ENCODE data around the gene HACL1.
"Not testable (repeated sequence)": the region's sequence is repeated elsewhere in the genome, so short reads cannot be mapped to it uniquely, and the experiment has no call there.

HACL1 gene

GRCh38 chr3:15557511-15557946 is 43.8 kb downstream of the HACL1 start:
- Histone ChIP-seq H3K4me1 (ENCODE audit: control insufficient read depth, insufficient read depth, low read length) (no peaks in the 10 kb centered on the region), H3K4me3 (ENCODE audit: low read length) (no peak overlapping the region), H3K27ac (ENCODE audit: low read depth, low read length) (no peak overlapping the region), H3K36me3 (ENCODE audit: control insufficient read depth, insufficient read depth, low read length) (peaks cover 2% of the 10 kb centered on the region), H3K9ac (ENCODE audit: low read length) (no peak overlapping the region), H3K27me3 (ENCODE audit: control insufficient read depth, insufficient read depth, low read length) (no peaks in the 10 kb centered on the region)

GRCh38 chr3:15556512-15556911 is 44.9 kb downstream of the HACL1 start:
- Histone ChIP-seq H3K4me3 (ENCODE audit: low read length) (no peak overlapping the region), H3K4me1 (ENCODE audit: control insufficient read depth, insufficient read depth, low read length) (no peaks in the 10 kb centered on the region), H3K9ac (ENCODE audit: low read length) (no peak overlapping the region), H3K36me3 (ENCODE audit: control insufficient read depth, insufficient read depth, low read length) (no peaks in the 10 kb centered on the region), H3K27me3 (ENCODE audit: control insufficient read depth, insufficient read depth, low read length) (no peaks in the 10 kb centered on the region), H3K27ac (ENCODE audit: low read depth, low read length) (no peak overlapping the region)

GRCh38 chr3:15553749-15554148 is 47.6 kb downstream of the HACL1 start:
- H3K4me1 ChIP-seq (ENCODE audit: control insufficient read depth, insufficient read depth, low read length): no peaks in the 10 kb centered on the region
- H3K27ac ChIP-seq (ENCODE audit: low read depth, low read length): no peak overlapping the region
- no peak overlapping the region for H3K9ac ChIP-seq (ENCODE audit: low read length)
- H3K36me3 ChIP-seq (ENCODE audit: control insufficient read depth, insufficient read depth, low read length): no peaks in the 10 kb centered on the region
- H3K4me3 ChIP-seq (ENCODE audit: low read length): no peak overlapping the region
- H3K27me3 ChIP-seq (ENCODE audit: control insufficient read depth, insufficient read depth, low read length): no peaks in the 10 kb centered on the region

- H3K27me3 ChIP-seq (ENCODE audit: control insufficient read depth, insufficient read depth, low read length): no peaks in the 10 kb centered on the region
- H3K27ac ChIP-seq (ENCODE audit: low read depth, low read length): no peak overlapping the region
- H3K36me3 ChIP-seq (ENCODE audit: control insufficient read depth, insufficient read depth, low read length): no peaks in the 10 kb centered on the region
- H3K4me1 ChIP-seq (ENCODE audit: control insufficient read depth, insufficient read depth, low read length): no peaks in the 10 kb centered on the region
- H3K9ac ChIP-seq (ENCODE audit: low read length): no peak overlapping the region
- H3K4me3 ChIP-seq (ENCODE audit: low read length): no peak overlapping the region
Observed at GRCh38 chr3:15551902-15552301, 49.5 kb downstream of the HACL1 start.

GRCh38 chr3:15549846-15550245 is 51.5 kb downstream of the HACL1 start:
- Histone ChIP-seq H3K27me3 (ENCODE audit: control insufficient read depth, insufficient read depth, low read length) (no peaks in the 10 kb centered on the region), H3K4me1 (ENCODE audit: control insufficient read depth, insufficient read depth, low read length) (no peaks in the 10 kb centered on the region), H3K4me3 (ENCODE audit: low read length) (no peak overlapping the region), H3K36me3 (ENCODE audit: control insufficient read depth, insufficient read depth, low read length) (no peaks in the 10 kb centered on the region), H3K9ac (ENCODE audit: low read length) (no peak overlapping the region), H3K27ac (ENCODE audit: low read depth, low read length) (no peak overlapping the region)

- no peak overlapping the region for H3K4me3 ChIP-seq (ENCODE audit: low read length)
- H3K27ac ChIP-seq (ENCODE audit: low read depth, low read length): no peak overlapping the region
- H3K27me3 ChIP-seq (ENCODE audit: control insufficient read depth, insufficient read depth, low read length): no peaks in the 10 kb centered on the region
- H3K4me1 ChIP-seq (ENCODE audit: control insufficient read depth, insufficient read depth, low read length): no peaks in the 10 kb centered on the region
- peaks cover 2% of the 10 kb centered on the region for H3K36me3 ChIP-seq (ENCODE audit: control insufficient read depth, insufficient read depth, low read length)
- no peak overlapping the region for H3K9ac ChIP-seq (ENCODE audit: low read length)
Observed at GRCh38 chr3:15542614-15543013, 58.8 kb downstream of the HACL1 start.

GRCh38 chr3:15541371-15541770 is 60.0 kb downstream of the HACL1 start:
- peaks cover 2% of the 10 kb centered on the region for H3K36me3 ChIP-seq (ENCODE audit: control insufficient read depth, insufficient read depth, low read length)
- no peak overlapping the region for H3K27ac ChIP-seq (ENCODE audit: low read depth, low read length)
- no peaks in the 10 kb centered on the region for H3K4me1 ChIP-seq (ENCODE audit: control insufficient read depth, insufficient read depth, low read length)
- no peak overlapping the region for H3K9ac ChIP-seq (ENCODE audit: low read length)
- H3K4me3 ChIP-seq (ENCODE audit: low read length): no peak overlapping the region
- H3K27me3 ChIP-seq (ENCODE audit: control insufficient read depth, insufficient read depth, low read length): no peaks in the 10 kb centered on the region

GRCh38 chr3:15539066-15539465 is 62.3 kb downstream of the HACL1 start:
- Histone ChIP-seq H3K4me1 (ENCODE audit: control insufficient read depth, insufficient read depth, low read length) (no peaks in the 10 kb centered on the region), H3K4me3 (ENCODE audit: low read length) (no peak overlapping the region), H3K27me3 (ENCODE audit: control insufficient read depth, insufficient read depth, low read length) (no peaks in the 10 kb centered on the region), H3K27ac (ENCODE audit: low read depth, low read length) (no peak overlapping the region), H3K36me3 (ENCODE audit: control insufficient read depth, insufficient read depth, low read length) (peaks cover 2% of the 10 kb centered on the region), H3K9ac (ENCODE audit: low read length) (no peak overlapping the region)

GRCh38 chr3:15538345-15538744 is 63.0 kb downstream of the HACL1 start:
- Histone ChIP-seq H3K4me3 (ENCODE audit: low read length) (no peak overlapping the region), H3K27me3 (ENCODE audit: control insufficient read depth, insufficient read depth, low read length) (no peaks in the 10 kb centered on the region), H3K36me3 (ENCODE audit: control insufficient read depth, insufficient read depth, low read length) (peaks cover 2% of the 10 kb centered on the region), H3K27ac (ENCODE audit: low read depth, low read length) (no peak overlapping the region), H3K9ac (ENCODE audit: low read length) (no peak overlapping the region), H3K4me1 (ENCODE audit: control insufficient read depth, insufficient read depth, low read length) (no peaks in the 10 kb centered on the region)

- Histone ChIP-seq H3K4me3 (ENCODE audit: low read length) (no peak overlapping the region), H3K4me1 (ENCODE audit: control insufficient read depth, insufficient read depth, low read length) (no peaks in the 10 kb centered on the region), H3K36me3 (ENCODE audit: control insufficient read depth, insufficient read depth, low read length) (peaks cover 2% of the 10 kb centered on the region), H3K27ac (ENCODE audit: low read depth, low read length) (no peak overlapping the region), H3K9ac (ENCODE audit: low read length) (no peak overlapping the region), H3K27me3 (ENCODE audit: control insufficient read depth, insufficient read depth, low read length) (no peaks in the 10 kb centered on the region)
Observed at GRCh38 chr3:15536856-15537255, 64.5 kb downstream of the HACL1 start.

GRCh38 chr3:15535732-15536131 is 65.6 kb downstream of the HACL1 start:
- Histone ChIP-seq H3K27ac (ENCODE audit: low read depth, low read length) (no peak overlapping the region), H3K4me1 (ENCODE audit: control insufficient read depth, insufficient read depth, low read length) (no peaks in the 10 kb centered on the region), H3K9ac (ENCODE audit: low read length) (no peak overlapping the region), H3K4me3 (ENCODE audit: low read length) (no peak overlapping the region), H3K36me3 (ENCODE audit: control insufficient read depth, insufficient read depth, low read length) (peaks cover 2% of the 10 kb centered on the region), H3K27me3 (ENCODE audit: control insufficient read depth, insufficient read depth, low read length) (no peaks in the 10 kb centered on the region)

- H3K4me1 ChIP-seq (ENCODE audit: control insufficient read depth, insufficient read depth, low read length); H3K27me3 ChIP-seq (ENCODE audit: control insufficient read depth, insufficient read depth, low read length); H3K27ac ChIP-seq (ENCODE audit: low read depth, low read length); H3K9ac ChIP-seq (ENCODE audit: low read length); H3K4me3 ChIP-seq (ENCODE audit: low read length); H3K36me3 ChIP-seq (ENCODE audit: control insufficient read depth, insufficient read depth, low read length): not testable (repeated sequence)
Observed at GRCh38 chr3:15532614-15533013, 68.8 kb downstream of the HACL1 start.

GRCh38 chr3:15531346-15531745 is 70.0 kb downstream of the HACL1 start:
- H3K27ac ChIP-seq (ENCODE audit: low read depth, low read length): no peak overlapping the region
- no peaks in the 10 kb centered on the region for H3K4me1 ChIP-seq (ENCODE audit: control insufficient read depth, insufficient read depth, low read length)
- no peak overlapping the region for H3K9ac ChIP-seq (ENCODE audit: low read length)
- no peaks in the 10 kb centered on the region for H3K36me3 ChIP-seq (ENCODE audit: control insufficient read depth, insufficient read depth, low read length)
- no peak overlapping the region for H3K4me3 ChIP-seq (ENCODE audit: low read length)
- no peaks in the 10 kb centered on the region for H3K27me3 ChIP-seq (ENCODE audit: control insufficient read depth, insufficient read depth, low read length)

Data from rectal smooth muscle tissue (tissue), 1 donor.